Large intestine (tissue), 12 donors: Measurements from ENCODE around the gene NRN1. TPM values are rescaled to one million over a fixed set of nuclear protein-coding genes. Genes with fewer than 3 reads are reported as not detected.

Experiments
- DNase-seq, 2 donors: peaks; one replicate each; pipeline versions ENCODE4 v3.0.0 to v3.0.0-alpha.2; 2013
- H3K27ac ChIP-seq: one replicate; pipeline ENCODE4 v1.5.1; 2013; ENCODE audit warnings: low read length
- H3K27me3 ChIP-seq: 2 replicates; pipeline ENCODE4 v1.6.1; 2013; ENCODE audit warnings: low read length; ENCODE audit not compliant: control insufficient read depth, insufficient read depth
- H3K36me3 ChIP-seq: 2 replicates; pipeline ENCODE4 v1.6.1; 2013; ENCODE audit warnings: low read length; ENCODE audit not compliant: control insufficient read depth, insufficient read depth
- H3K4me1 ChIP-seq: one replicate; pipeline ENCODE4 v1.6.1; 2013; ENCODE audit warnings: low read length; ENCODE audit not compliant: control insufficient read depth, insufficient read depth
- H3K4me3 ChIP-seq: one replicate; pipeline ENCODE4 v1.5.1; 2013; ENCODE audit warnings: low read length
- H3K9me3 ChIP-seq: one replicate; pipeline ENCODE4 v1.6.1; 2013; ENCODE audit warnings: mild to moderate bottlenecking, low read depth, low read length, moderate library complexity; ENCODE audit not compliant: control insufficient read depth
- WGBS: methylation state at CpG from one replicate; pipeline ENCODE4 v1.1.5; 2013; ENCODE audit warnings: low lambda C conversion rate; ENCODE audit not compliant: insufficient coverage; 5-methylcytosine and 5-hydroxymethylcytosine counted together
- long read RNA-seq, 11 donors: transcript quantifications; one replicate each; lab custom pipeline, GENCODE V29; 2026
- polyA plus RNA-seq: library from polyadenylated mRNA; unstranded; fragments of 120-200 nt; gene quantifications from one replicate; pipeline ENCODE4 v1.2.1, GENCODE V29; 2013

The NRN1 gene, protein sequence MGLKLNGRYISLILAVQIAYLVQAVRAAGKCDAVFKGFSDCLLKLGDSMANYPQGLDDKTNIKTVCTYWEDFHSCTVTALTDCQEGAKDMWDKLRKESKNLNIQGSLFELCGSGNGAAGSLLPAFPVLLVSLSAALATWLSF
- 4.0 TPM for polyA plus RNA-seq
- long read RNA-seq, donor 1 = 0 reads
- long read RNA-seq, donor 2, partial matches to known transcripts = 0 of 2 reads
- long read RNA-seq, donor 2, other reads (novel, unspliced or antisense) = 0 of 2 reads
- long read RNA-seq, donor 3, partial matches to known transcripts = 0 of 1 reads
- long read RNA-seq, donor 3, other reads (novel, unspliced or antisense) = 0 of 1 reads
- long read RNA-seq, donor 4 = 0 reads
- long read RNA-seq, donor 5, partial matches to known transcripts = 0 of 1 reads
- long read RNA-seq, donor 5, other reads (novel, unspliced or antisense) = 0 of 1 reads
- long read RNA-seq, donor 6, partial matches to known transcripts = 0 of 1 reads
- long read RNA-seq, donor 6, other reads (novel, unspliced or antisense) = 0 of 1 reads
- long read RNA-seq, donor 7, partial matches to known transcripts = 0 of 1 reads
- long read RNA-seq, donor 7, other reads (novel, unspliced or antisense) = 0 of 1 reads
- long read RNA-seq, donor 8, partial matches to known transcripts = 0 of 2 reads
- long read RNA-seq, donor 8, other reads (novel, unspliced or antisense) = 0 of 2 reads
- long read RNA-seq, donor 9, partial matches to known transcripts = 0 of 1 reads
- long read RNA-seq, donor 9, other reads (novel, unspliced or antisense) = 0 of 1 reads
- long read RNA-seq, donor 10, partial matches to known transcripts = 0 of 2 reads
- long read RNA-seq, donor 10, other reads (novel, unspliced or antisense) = 0 of 2 reads
- long read RNA-seq, donor 11, partial matches to known transcripts = 0 of 3 reads
- long read RNA-seq, donor 11, other reads (novel, unspliced or antisense) = 0 of 3 reads

- Histone ChIP-seq H3K36me3 (no peaks in the 10 kb centered on the region), H3K27ac (no peak within 1 kb of the TSS), H3K27me3 (peaks cover 95% of the 10 kb centered on the region), H3K4me3 (peak within 1 kb of the TSS; percentile 18), H3K9me3 (peaks cover 23% of the 10 kb centered on the region), H3K4me1 (peaks cover 35% of the 10 kb centered on the region)
- WGBS = 0% methylated on average over 10 of the region's 51 CpGs
- DNase-seq = peak in 1 of 2 donors; percentile 11
Measured at GRCh38 chr6:6006428-6007365, at the start of gene NRN1. NRN1 (minus strand) TSS chr6:6006925; CDS start chr6:6006749, 176 bp downstream.

GRCh38 chr6:6052216-6052615 is 45.5 kb upstream of the NRN1 start:
- no CpG with 5 or more reads among the region's 3 CpGs for WGBS
- H3K27me3 ChIP-seq = peaks cover 2% of the 10 kb centered on the region
- H3K36me3 ChIP-seq = no peaks in the 10 kb centered on the region
- no peak for DNase-seq
- no peak overlapping the region for H3K27ac ChIP-seq
- no peaks in the 10 kb centered on the region for H3K4me1 ChIP-seq
- H3K9me3 ChIP-seq = no peaks in the 10 kb centered on the region
- no peak overlapping the region for H3K4me3 ChIP-seq

- Histone ChIP-seq H3K9me3 (no peaks in the 10 kb centered on the region), H3K27ac (no peak overlapping the region), H3K4me3 (no peak overlapping the region), H3K4me1 (no peaks in the 10 kb centered on the region), H3K36me3 (no peaks in the 10 kb centered on the region), H3K27me3 (peaks cover 2% of the 10 kb centered on the region)
- no peak for DNase-seq
- 100% methylated on average over 1 of the region's 2 CpGs for WGBS
Measured at GRCh38 chr6:6046716-6047115, 40.0 kb upstream of the NRN1 start.

DNA sequence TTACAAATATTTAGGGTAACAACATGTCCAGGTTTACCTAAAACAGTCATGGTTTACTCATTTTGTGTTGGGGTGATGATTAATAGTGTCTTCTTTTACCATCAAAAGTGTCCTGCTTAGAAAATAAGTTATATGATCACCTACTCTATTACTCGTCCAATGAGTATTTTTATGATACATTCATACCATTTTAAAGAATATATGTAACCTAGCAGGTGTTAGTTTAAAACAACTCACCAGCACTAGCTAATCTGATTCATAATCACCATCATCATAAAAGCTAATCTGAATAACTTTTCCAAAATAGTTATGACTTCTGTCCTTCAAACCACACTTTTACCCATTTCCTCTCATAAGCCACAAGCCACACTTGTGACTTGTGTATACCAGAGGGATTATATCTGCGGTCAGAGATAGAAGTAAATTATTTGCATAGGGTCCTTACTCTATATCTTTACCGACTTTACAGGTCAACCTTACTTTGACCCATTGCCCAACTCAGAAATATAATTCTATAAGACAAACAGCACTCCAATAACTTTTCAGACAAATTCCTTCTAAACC is 33.3 kb upstream of the NRN1 start:
- no peaks in the 10 kb centered on the region for H3K9me3 ChIP-seq
- WGBS = 70% methylated on average over 2 of the region's 3 CpGs
- no peaks in the 10 kb centered on the region for H3K27me3 ChIP-seq
- no peak overlapping the region for H3K27ac ChIP-seq
- no peak for DNase-seq
- H3K4me3 ChIP-seq = no peak overlapping the region
- no peaks in the 10 kb centered on the region for H3K36me3 ChIP-seq
- H3K4me1 ChIP-seq = no peaks in the 10 kb centered on the region

- Histone ChIP-seq H3K4me1 (no peaks in the 10 kb centered on the region), H3K27me3 (no peaks in the 10 kb centered on the region), H3K27ac (no peak overlapping the region), H3K9me3 (no peaks in the 10 kb centered on the region), H3K36me3 (no peaks in the 10 kb centered on the region), H3K4me3 (no peak overlapping the region)
- no peak for DNase-seq
- WGBS = no CpG with 5 or more reads among the region's 4 CpGs
Measured at GRCh38 chr6:6037179-6037578, 30.5 kb upstream of the NRN1 start.

- no peaks in the 10 kb centered on the region for H3K4me1 ChIP-seq
- H3K36me3 ChIP-seq = no peaks in the 10 kb centered on the region
- H3K27me3 ChIP-seq = no peaks in the 10 kb centered on the region
- WGBS = no CpG with 5 or more reads among the region's 4 CpGs
- no peak for DNase-seq
- H3K4me3 ChIP-seq = no peak overlapping the region
- H3K9me3 ChIP-seq = no peaks in the 10 kb centered on the region
- no peak overlapping the region for H3K27ac ChIP-seq
Measured at GRCh38 chr6:6033858-6034257, 27.1 kb upstream of the NRN1 start.

DNA sequence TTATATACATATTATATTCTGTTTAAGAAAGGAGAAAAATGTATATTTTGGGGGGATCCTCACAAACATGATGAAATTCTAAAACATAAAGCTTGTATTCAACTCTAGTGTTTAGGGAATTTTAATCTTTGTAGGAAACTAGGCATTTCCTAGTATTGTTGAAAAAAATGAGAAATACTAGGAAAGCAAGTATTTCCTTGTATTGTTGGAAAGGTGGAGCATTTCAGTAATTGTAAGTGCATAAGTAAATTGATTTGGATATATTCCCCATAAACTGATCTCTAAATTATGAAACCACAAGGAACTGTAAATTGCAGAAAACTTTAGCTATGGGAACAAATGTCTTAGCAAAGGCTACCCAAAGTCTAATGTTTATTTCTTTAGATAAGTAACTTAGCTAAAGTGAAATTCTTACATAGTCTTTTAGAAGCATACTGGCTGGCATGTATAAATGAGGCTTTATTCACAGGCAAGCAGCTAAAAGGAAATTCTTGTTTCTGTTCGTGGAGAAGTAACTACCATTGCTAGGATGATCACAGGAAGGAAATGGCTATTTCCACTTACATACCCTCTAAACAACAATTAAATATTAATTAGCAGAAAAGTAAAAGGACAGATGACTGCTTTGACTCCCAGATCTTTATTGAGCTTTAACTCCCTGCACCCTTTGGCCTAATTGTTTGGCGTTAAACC is 19.9 kb upstream of the NRN1 start:
- WGBS = no CpG with 5 or more reads among the region's 2 CpGs
- no peaks in the 10 kb centered on the region for H3K9me3 ChIP-seq
- H3K36me3 ChIP-seq = no peaks in the 10 kb centered on the region
- H3K27me3 ChIP-seq = peaks cover 11% of the 10 kb centered on the region
- no peak overlapping the region for H3K4me3 ChIP-seq
- DNase-seq = no peak
- no peaks in the 10 kb centered on the region for H3K4me1 ChIP-seq
- H3K27ac ChIP-seq = no peak overlapping the region

DNA sequence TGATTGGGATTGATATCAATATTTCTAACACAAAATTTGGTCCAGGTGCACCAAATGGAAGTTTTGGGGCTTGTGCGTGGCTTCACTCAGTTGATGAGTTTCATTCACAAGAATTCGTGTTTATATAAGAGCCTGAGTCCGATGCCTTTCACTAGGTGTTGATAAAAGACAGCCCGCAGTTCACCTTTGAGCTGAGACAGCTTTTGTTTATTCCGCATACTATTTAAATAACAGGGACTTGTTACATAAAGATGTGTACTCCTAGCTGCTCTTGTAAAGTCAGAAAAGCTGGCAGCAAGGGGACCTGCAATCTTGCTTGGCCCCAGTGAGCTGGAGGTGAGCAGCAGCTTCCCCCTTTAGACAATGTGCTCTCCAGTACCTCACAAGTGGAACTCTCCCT is 19.0 kb upstream of the NRN1 start:
- no CpG with 5 or more reads among the region's 5 CpGs for WGBS
- H3K27me3 ChIP-seq = peaks cover 11% of the 10 kb centered on the region

GRCh38 chr6:6024220-6024619 is 17.5 kb upstream of the NRN1 start:
- no peaks in the 10 kb centered on the region for H3K4me1 ChIP-seq
- 0% methylated on average over 1 of the region's 5 CpGs for WGBS
- H3K27me3 ChIP-seq = peaks cover 19% of the 10 kb centered on the region
- no peak overlapping the region for H3K4me3 ChIP-seq
- DNase-seq = no peak
- no peaks in the 10 kb centered on the region for H3K9me3 ChIP-seq
- no peak overlapping the region for H3K27ac ChIP-seq
- H3K36me3 ChIP-seq = no peaks in the 10 kb centered on the region

More for the DNA sequence above, 19.0 kb upstream of the NRN1 start:
- Histone ChIP-seq H3K4me1 (no peaks in the 10 kb centered on the region), H3K9me3 (no peaks in the 10 kb centered on the region), H3K4me3 (no peak overlapping the region), H3K27ac (no peak overlapping the region), H3K36me3 (no peaks in the 10 kb centered on the region)
- no peak for DNase-seq
